Measurements from ENCODE around the gene MERTK. TPM values are rescaled to one million over a fixed set of nuclear protein-coding genes. Genes with fewer than 3 reads are reported as not detected.
A peak's percentile ranks its signal among the peaks of the same experiment; 100 is the strongest.

Gene MERTK
- total and polyA plus RNA-seq, 2 of the 8 experiments (the other 6 are each of a cell fraction or from before 2014, with no cell fraction given), result 6.5 to 7.0 TPM

DNA sequence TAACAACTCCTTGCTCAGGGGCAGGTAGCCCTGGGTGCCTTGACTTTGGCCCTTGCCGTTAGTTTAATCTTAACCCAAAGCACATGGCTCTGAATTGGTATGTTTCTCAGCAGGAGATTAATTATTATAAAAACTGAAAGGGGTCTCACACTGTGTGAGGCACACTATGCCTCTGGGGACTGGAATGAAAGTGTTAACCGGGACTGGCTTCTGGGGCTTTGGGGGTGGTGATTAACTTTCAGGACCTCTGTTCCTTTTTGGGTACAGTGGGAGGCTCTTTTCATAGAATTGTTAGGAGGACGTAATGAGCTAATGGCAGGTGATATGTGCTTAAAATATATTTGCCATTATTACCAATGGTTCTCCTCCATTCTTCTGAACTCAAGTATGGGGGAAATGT, 5.1 kb downstream of the MERTK start:
- peaks cover 5% of the 10 kb centered on the region for H3K23me2 ChIP-seq (ENCODE audit: low read depth, low read length)
- H2BK20ac ChIP-seq (ENCODE audit: low read length), result no peak overlapping the region
- FAIRE-seq (no peak), DNase-seq (ENCODE audit: low read depth in 1 of 2, low spot score in 2 of 2) (no peak)
- CTCF ChIA-PET (ENCODE audit: partially characterized antibody), result interaction anchor here (0.9 to 3.5 kb wide), 7 partner anchors 9 to 145 kb away, joined by 3 to 19 read pairs (median 6); no protein-coding TSS in a partner anchor
- no peaks in the 10 kb centered on the region for H3K9me3 ChIP-seq (ENCODE audit: insufficient read depth in 2 of 2, low read depth in 1 of 2, low read length in 1 of 2)
- no peak overlapping the region for H4K91ac ChIP-seq (replicated peaks; ENCODE audit: insufficient read length, low read length)
- H3K56ac ChIP-seq (replicated peaks; ENCODE audit: insufficient read length, low read depth, low read length), result no peak overlapping the region
- H3K4me2 ChIP-seq (ENCODE audit: insufficient read depth in 1 of 2, low read depth in 2 of 2, low read length in 2 of 2), result peak overlapping the region in 1 of 2 experiments; percentile 15; a peak in 1 of 4 replicates
- H3K4me3 ChIP-seq (ENCODE audit: extremely low read depth in 1 of 4, insufficient read depth in 2 of 4, low read depth in 3 of 4, low read length in 4 of 4), result no peak overlapping the region; a peak in 1 of 8 replicates
- WGBS, 2 experiments (ENCODE audit: extremely low coverage in 1 of 2, insufficient coverage in 1 of 2, insufficient read length in 1 of 2, insufficient replicate concordance in 2 of 2, low coverage in 1 of 2, low lambda C conversion rate in 2 of 2, missing lambda C conversion rate in 1 of 2), result 67% methylated on average over 3 of the region's 3 CpGs; no CpG with 5 or more reads in 1 of the 2 experiments
- H2AFZ ChIP-seq (ENCODE audit: low read length), result no peak overlapping the region
- H3K4ac ChIP-seq (replicated peaks; ENCODE audit: insufficient read length, low read depth, low read length), result no peak overlapping the region
- H3K23ac ChIP-seq (ENCODE audit: insufficient read length), result no peak overlapping the region
- no peak overlapping the region for H4K8ac ChIP-seq (ENCODE audit: extremely low read depth, insufficient read depth, low read length)
- no peaks in the 10 kb centered on the region for H3K79me1 ChIP-seq (ENCODE audit: low read depth, low read length)
- H2BK5ac ChIP-seq (ENCODE audit: low read depth, low read length), result no peak overlapping the region
- no peak overlapping the region for H2AK5ac ChIP-seq (ENCODE audit: low read depth, low read length)
- peaks cover 2 to 16% (median 4%) of the 10 kb centered on the region in 4 experiments; a peak in 6 of 7 replicates for H3K4me1 ChIP-seq (replicated peaks in 1 of 4; ENCODE audit: control insufficient read depth in 3 of 4, insufficient read depth in 4 of 4, low read length in 3 of 4)
- H3K18ac ChIP-seq (ENCODE audit: extremely low read depth, low read length), result no peak overlapping the region
- H3K79me2 ChIP-seq (ENCODE audit: control insufficient read depth in 1 of 2, insufficient read depth in 2 of 2, low read length in 2 of 2), result no peaks in the 10 kb centered on the region; a peak in 1 of 4 replicates
- H4K5ac ChIP-seq (ENCODE audit: insufficient read length, low read depth, low read length), result no peak overlapping the region
- no peak overlapping the region for H3K27ac ChIP-seq (ENCODE audit: low read depth, low read length)
- POLR2A ChIA-PET (ENCODE audit: partially characterized antibody), result interaction anchor here (1.5 kb wide), 1 partner anchor 43 kb away, joined by 5 read pairs; no protein-coding TSS in a partner anchor
- no peaks in the 10 kb centered on the region for H3K36me3 ChIP-seq (ENCODE audit: control insufficient read depth in 2 of 4, insufficient read depth in 4 of 4, low read length in 3 of 4)
- H3K14ac ChIP-seq (ENCODE audit: insufficient read length), result no peak overlapping the region
- peaks cover 0 to 13% (median 5%) of the 10 kb centered on the region in 4 experiments; a peak in 5 of 7 replicates for H3K27me3 ChIP-seq (replicated peaks in 1 of 4; ENCODE audit: control insufficient read depth in 3 of 4, extremely low read depth in 1 of 4, insufficient read depth in 3 of 4, low read length in 3 of 4)
- H2BK12ac ChIP-seq (ENCODE audit: low read depth, low read length), result no peak overlapping the region
- no peak overlapping the region for H2BK120ac ChIP-seq (replicated peaks; ENCODE audit: low read depth, low read length)
- H2BK15ac ChIP-seq (ENCODE audit: low read length), result no peak overlapping the region
- H4K20me1 ChIP-seq (replicated peaks in 1 of 2; ENCODE audit: control insufficient read depth in 1 of 2, insufficient read depth in 2 of 2, low read length in 2 of 2), result peaks cover 4% of the 10 kb centered on the region in 2 experiments
- no peak overlapping the region for H3K9ac ChIP-seq (replicated peaks in 1 of 4; ENCODE audit: extremely low read depth in 1 of 4, low read depth in 3 of 4, low read length in 3 of 4)
- TF ChIP-seq RNF2 (IDR thresholded peaks at IDR 0.05; ENCODE audit: borderline replicate concordance, low read depth, low read length, missing control alignments, poor library complexity, severe bottlenecking), result no peak
- TF ChIP-seq CHD2 (IDR thresholded peaks at IDR 0.05; ENCODE audit: low read length), result no peak
- TF ChIP-seq SUZ12 (IDR thresholded peaks at IDR 0.05; ENCODE audit: low read length), result no peak
- no peak for TF ChIP-seq CREB1 (IDR thresholded peaks at IDR 0.05)
- TF ChIP-seq NANOG (IDR thresholded peaks at IDR 0.05; ENCODE audit: insufficient read depth, low read depth, low read length, poor library complexity, severe bottlenecking), result no peak
- no peak for TF ChIP-seq ASH2L (IDR thresholded peaks at IDR 0.05; ENCODE audit: low read length)
- no peak for TF ChIP-seq CBX5 (IDR thresholded peaks at IDR 0.05; ENCODE audit: low read depth, low read length)
- no peak for TF ChIP-seq GTF2F1 (IDR thresholded peaks at IDR 0.05; ENCODE audit: borderline replicate concordance, low read depth, low read length)
- TF ChIP-seq CEBPB (IDR thresholded peaks at IDR 0.05; ENCODE audit: low read depth, low read length), result no peak
- TF ChIP-seq GABPA (IDR thresholded peaks at IDR 0.05; ENCODE audit: borderline replicate concordance, insufficient read depth, low read length), result no peak
- TF ChIP-seq SIN3A (conservative IDR thresholded peaks at IDR 0.05 in 1 of 2, IDR thresholded peaks at IDR 0.05 in 1 of 2; ENCODE audit: low read depth in 1 of 2, low read length in 2 of 2), result no peak
- no peak for TF ChIP-seq CBX8 (IDR thresholded peaks at IDR 0.05; ENCODE audit: borderline replicate concordance, low read depth, low read length)
- TF ChIP-seq RAD21 (IDR thresholded peaks at IDR 0.05 in 1 of 2, conservative IDR thresholded peaks at IDR 0.05 in 1 of 2; ENCODE audit: low read depth in 2 of 2, low read length in 2 of 2), result no peak

All from H1 (cell line).